A673 (cell line): ENCODE results near the gene GOLGA3.
"Not testable (repeated sequence)": the region's sequence is repeated elsewhere in the genome, so short reads cannot be mapped to it uniquely, and the experiment has no call there.

Source experiments
- EZH2 ChIP-seq: fragments of 200-600 bp; sonication (generic); IDR thresholded peaks from 2 replicates; pipeline ENCODE4 v1.6.1; 2017; ENCODE audit warnings: borderline replicate concordance, low read depth, mild to moderate bottlenecking, mixed read lengths, antibody characterized with exemption, low read length; ENCODE audit not compliant: poor library complexity, severe bottlenecking
- TF ChIP-seq, protein P1 (sequence below): fragments of 300-800, 200-600 bp; sonication (generic); conservative IDR thresholded peaks from 2 replicates; pipeline ENCODE4 v1.5.1; 2017; ENCODE audit warnings: low read depth, mild to moderate bottlenecking, antibody characterized with exemption, low read length, moderate library complexity, mixed read lengths

DNA sequence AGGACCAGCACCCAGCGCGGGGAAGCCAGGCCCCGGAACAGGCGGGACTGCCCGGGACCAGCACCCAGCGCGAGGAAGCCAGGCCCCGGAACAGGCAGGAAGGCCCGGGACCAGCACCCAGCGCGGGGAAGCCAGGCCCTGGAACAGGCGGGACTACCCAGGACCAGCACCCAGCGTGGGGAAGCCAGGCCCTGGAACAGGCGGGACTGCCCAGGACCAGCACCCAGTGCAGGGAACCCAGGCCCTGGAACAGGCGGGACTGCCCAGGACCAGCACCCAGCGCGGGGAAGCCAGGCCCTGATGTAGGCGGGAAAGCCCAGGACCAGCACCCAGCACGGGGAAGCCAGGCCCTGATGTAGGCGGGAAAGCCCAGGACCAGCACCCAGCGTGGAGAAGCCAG, 46.0 kb upstream of the GOLGA3 start:
- TF ChIP-seq, protein P1, sequence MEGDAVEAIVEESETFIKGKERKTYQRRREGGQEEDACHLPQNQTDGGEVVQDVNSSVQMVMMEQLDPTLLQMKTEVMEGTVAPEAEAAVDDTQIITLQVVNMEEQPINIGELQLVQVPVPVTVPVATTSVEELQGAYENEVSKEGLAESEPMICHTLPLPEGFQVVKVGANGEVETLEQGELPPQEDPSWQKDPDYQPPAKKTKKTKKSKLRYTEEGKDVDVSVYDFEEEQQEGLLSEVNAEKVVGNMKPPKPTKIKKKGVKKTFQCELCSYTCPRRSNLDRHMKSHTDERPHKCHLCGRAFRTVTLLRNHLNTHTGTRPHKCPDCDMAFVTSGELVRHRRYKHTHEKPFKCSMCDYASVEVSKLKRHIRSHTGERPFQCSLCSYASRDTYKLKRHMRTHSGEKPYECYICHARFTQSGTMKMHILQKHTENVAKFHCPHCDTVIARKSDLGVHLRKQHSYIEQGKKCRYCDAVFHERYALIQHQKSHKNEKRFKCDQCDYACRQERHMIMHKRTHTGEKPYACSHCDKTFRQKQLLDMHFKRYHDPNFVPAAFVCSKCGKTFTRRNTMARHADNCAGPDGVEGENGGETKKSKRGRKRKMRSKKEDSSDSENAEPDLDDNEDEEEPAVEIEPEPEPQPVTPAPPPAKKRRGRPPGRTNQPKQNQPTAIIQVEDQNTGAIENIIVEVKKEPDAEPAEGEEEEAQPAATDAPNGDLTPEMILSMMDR, result not testable (repeated sequence)
- TF ChIP-seq EZH2, result not testable (repeated sequence)
